ENCODE data around the gene MYH11.

DNA sequence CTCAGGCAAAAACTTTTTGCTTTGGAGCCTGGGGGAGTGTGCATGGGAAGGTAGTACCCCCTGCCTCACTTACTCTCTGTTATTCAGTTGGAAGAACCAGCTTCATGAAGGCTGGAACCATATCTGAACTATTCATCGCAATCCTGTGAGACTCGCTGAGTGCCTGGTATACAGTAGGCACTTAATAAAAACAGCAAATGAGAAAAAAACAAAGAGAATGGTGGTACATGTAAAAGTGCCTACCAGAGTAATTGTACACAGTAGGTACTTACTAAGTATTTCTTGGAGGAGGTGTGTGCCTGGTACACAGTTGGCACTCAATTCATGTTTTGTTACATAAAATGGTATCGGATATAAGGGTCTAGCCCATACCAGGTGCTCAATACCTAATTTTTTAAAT, 75.2 kb downstream of the MYH11 start:
- TF ChIP-seq, protein P1, sequence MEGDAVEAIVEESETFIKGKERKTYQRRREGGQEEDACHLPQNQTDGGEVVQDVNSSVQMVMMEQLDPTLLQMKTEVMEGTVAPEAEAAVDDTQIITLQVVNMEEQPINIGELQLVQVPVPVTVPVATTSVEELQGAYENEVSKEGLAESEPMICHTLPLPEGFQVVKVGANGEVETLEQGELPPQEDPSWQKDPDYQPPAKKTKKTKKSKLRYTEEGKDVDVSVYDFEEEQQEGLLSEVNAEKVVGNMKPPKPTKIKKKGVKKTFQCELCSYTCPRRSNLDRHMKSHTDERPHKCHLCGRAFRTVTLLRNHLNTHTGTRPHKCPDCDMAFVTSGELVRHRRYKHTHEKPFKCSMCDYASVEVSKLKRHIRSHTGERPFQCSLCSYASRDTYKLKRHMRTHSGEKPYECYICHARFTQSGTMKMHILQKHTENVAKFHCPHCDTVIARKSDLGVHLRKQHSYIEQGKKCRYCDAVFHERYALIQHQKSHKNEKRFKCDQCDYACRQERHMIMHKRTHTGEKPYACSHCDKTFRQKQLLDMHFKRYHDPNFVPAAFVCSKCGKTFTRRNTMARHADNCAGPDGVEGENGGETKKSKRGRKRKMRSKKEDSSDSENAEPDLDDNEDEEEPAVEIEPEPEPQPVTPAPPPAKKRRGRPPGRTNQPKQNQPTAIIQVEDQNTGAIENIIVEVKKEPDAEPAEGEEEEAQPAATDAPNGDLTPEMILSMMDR (IDR thresholded peaks at IDR 0.05): no peak
- TF ChIP-seq POLR2AphosphoS5 (IDR thresholded peaks at IDR 0.05): no peak
